ENCODE results near the gene MTFR1L.

DNA sequence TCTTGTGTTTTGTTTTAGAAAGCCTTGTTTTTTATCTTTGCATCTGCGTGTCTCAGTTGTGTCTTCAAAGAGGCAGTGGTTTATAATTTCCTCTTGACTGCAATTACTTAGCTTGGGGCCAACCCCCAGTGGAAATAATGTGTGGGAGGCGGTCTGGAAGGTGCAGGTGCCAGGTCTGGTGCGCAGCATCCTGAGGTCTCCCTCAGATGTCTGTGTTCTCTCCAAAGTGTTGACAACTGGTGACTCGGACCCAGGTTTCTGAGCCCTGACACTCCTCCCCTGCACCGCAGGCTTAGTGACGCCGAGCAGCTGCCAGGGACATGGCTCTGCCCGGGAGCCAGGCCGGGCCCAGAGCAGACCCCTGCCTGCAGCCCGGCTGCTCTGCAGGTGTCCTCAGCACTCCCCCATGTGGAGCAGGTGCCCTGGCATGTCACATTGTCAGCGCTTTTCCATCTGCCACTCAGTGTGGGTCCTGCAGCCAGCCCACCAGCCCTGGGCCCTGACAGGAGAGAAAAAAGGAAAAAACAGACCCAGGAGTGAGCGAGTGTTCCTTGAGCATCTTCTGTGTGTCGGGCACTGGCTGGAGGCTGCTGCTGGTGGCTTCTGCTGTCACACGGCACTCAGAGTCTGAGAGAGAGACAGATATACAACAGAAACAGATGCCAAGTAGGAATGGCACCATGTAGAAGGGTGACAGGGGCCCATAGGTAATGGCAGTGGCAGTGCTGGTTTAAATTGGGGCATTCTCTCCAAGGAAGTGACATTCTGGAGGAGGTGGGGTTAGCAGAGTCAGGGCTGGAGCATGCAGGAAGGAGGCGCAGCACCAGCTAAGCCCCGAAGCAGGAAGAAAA is 44.6 kb upstream of the MTFR1L start:
- TF ChIP-seq, protein P1, sequence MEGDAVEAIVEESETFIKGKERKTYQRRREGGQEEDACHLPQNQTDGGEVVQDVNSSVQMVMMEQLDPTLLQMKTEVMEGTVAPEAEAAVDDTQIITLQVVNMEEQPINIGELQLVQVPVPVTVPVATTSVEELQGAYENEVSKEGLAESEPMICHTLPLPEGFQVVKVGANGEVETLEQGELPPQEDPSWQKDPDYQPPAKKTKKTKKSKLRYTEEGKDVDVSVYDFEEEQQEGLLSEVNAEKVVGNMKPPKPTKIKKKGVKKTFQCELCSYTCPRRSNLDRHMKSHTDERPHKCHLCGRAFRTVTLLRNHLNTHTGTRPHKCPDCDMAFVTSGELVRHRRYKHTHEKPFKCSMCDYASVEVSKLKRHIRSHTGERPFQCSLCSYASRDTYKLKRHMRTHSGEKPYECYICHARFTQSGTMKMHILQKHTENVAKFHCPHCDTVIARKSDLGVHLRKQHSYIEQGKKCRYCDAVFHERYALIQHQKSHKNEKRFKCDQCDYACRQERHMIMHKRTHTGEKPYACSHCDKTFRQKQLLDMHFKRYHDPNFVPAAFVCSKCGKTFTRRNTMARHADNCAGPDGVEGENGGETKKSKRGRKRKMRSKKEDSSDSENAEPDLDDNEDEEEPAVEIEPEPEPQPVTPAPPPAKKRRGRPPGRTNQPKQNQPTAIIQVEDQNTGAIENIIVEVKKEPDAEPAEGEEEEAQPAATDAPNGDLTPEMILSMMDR (IDR thresholded peaks at IDR 0.05), result no peak
- TF ChIP-seq POLR2A (IDR thresholded peaks at IDR 0.05; ENCODE audit: low read length) (no peak), EP300 (IDR thresholded peaks at IDR 0.05) (no peak), CHD2 (IDR thresholded peaks at IDR 0.05; ENCODE audit: low read length, partially characterized antibody) (no peak), ZFP36 (IDR thresholded peaks at IDR 0.05; ENCODE audit: borderline replicate concordance, partially characterized antibody) (no peak), RAD21 (conservative IDR thresholded peaks at IDR 0.05 in 1 of 2, IDR thresholded peaks at IDR 0.05 in 1 of 2) (no peak), NPAS2 (CRISPR knock-in tag; IDR thresholded peaks at IDR 0.05; ENCODE audit: borderline replicate concordance) (no peak), GATA3 (IDR thresholded peaks at IDR 0.05; ENCODE audit: borderline replicate concordance) (no peak), TFCP2L1 (CRISPR knock-in tag; IDR thresholded peaks at IDR 0.05) (no peak), KDM1A (IDR thresholded peaks at IDR 0.05; ENCODE audit: low read depth) (no peak), SREBF2 (IDR thresholded peaks at IDR 0.05) (no peak)
- TF ChIP-seq, protein P2, sequence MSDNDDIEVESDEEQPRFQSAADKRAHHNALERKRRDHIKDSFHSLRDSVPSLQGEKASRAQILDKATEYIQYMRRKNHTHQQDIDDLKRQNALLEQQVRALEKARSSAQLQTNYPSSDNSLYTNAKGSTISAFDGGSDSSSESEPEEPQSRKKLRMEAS (IDR thresholded peaks at IDR 0.05), result no peak
- TF ChIP-seq, protein P3, sequence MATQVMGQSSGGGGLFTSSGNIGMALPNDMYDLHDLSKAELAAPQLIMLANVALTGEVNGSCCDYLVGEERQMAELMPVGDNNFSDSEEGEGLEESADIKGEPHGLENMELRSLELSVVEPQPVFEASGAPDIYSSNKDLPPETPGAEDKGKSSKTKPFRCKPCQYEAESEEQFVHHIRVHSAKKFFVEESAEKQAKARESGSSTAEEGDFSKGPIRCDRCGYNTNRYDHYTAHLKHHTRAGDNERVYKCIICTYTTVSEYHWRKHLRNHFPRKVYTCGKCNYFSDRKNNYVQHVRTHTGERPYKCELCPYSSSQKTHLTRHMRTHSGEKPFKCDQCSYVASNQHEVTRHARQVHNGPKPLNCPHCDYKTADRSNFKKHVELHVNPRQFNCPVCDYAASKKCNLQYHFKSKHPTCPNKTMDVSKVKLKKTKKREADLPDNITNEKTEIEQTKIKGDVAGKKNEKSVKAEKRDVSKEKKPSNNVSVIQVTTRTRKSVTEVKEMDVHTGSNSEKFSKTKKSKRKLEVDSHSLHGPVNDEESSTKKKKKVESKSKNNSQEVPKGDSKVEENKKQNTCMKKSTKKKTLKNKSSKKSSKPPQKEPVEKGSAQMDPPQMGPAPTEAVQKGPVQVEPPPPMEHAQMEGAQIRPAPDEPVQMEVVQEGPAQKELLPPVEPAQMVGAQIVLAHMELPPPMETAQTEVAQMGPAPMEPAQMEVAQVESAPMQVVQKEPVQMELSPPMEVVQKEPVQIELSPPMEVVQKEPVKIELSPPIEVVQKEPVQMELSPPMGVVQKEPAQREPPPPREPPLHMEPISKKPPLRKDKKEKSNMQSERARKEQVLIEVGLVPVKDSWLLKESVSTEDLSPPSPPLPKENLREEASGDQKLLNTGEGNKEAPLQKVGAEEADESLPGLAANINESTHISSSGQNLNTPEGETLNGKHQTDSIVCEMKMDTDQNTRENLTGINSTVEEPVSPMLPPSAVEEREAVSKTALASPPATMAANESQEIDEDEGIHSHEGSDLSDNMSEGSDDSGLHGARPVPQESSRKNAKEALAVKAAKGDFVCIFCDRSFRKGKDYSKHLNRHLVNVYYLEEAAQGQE (IDR thresholded peaks at IDR 0.05), result no peak
- TF ChIP-seq, protein P4, sequence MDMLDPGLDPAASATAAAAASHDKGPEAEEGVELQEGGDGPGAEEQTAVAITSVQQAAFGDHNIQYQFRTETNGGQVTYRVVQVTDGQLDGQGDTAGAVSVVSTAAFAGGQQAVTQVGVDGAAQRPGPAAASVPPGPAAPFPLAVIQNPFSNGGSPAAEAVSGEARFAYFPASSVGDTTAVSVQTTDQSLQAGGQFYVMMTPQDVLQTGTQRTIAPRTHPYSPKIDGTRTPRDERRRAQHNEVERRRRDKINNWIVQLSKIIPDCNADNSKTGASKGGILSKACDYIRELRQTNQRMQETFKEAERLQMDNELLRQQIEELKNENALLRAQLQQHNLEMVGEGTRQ (IDR thresholded peaks at IDR 0.05), result no peak
